ENCODE results near the gene PKMYT1. TPM values are rescaled to one million over a fixed set of nuclear protein-coding genes. Genes with fewer than 3 reads are reported as not detected.

PKMYT1 gene
- total RNA-seq, 1 donor from 2014 or later: 4.6 TPM

- H3K4me1 Mint-ChIP-seq: peaks cover 18% of the 10 kb centered on the region
- peaks cover 2% of the 10 kb centered on the region for H3K9me3 Mint-ChIP-seq
- no peak overlapping the region for H3K27ac Mint-ChIP-seq
- Histone ChIP-seq H3K27me3 (peaks cover 48% of the 10 kb centered on the region), H3K9ac (no peak overlapping the region), H3K27ac (no peak overlapping the region), H3K36me3 (no peaks in the 10 kb centered on the region), H3K9me3 (ENCODE audit: low read depth) (no peaks in the 10 kb centered on the region), H3F3A (ENCODE audit: low read depth) (peaks cover 37% of the 10 kb centered on the region), H2AFZ (replicated peaks) (no peak overlapping the region), H3K79me2 (ENCODE audit: low read depth) (no peaks in the 10 kb centered on the region), H3K4me1 (peaks cover 19% of the 10 kb centered on the region), H4K20me1 (ENCODE audit: low read depth) (peaks cover 11% of the 10 kb centered on the region), H3K4me2 (no peak overlapping the region), H3K4me3 (no peak overlapping the region)
- no peak for TF ChIP-seq EZH2 (IDR thresholded peaks at IDR 0.05)
- TF ChIP-seq EZH2phosphoT487 (IDR thresholded peaks at IDR 0.05): no peak
- TF ChIP-seq CTCF (IDR thresholded peaks at IDR 0.05): no peak
- peak; percentile 50 for DNase-seq (ENCODE audit: low spot score)
- H3K27me3 Mint-ChIP-seq (ENCODE audit: insufficient read depth, low read depth): peaks cover 38% of the 10 kb centered on the region
- no peaks in the 10 kb centered on the region for H3K36me3 Mint-ChIP-seq
- H3K4me3 Mint-ChIP-seq: no peak overlapping the region
Measured at GRCh38 chr16:3004319-3004718, 24.1 kb upstream of the PKMYT1 start.

GRCh38 chr16:3003582-3004270 is 23.5 kb upstream of the PKMYT1 start:
- peak; percentile 99 for DNase-seq (ENCODE audit: low spot score)
- peaks cover 42% of the 10 kb centered on the region for H3K27me3 ChIP-seq
- no peaks in the 10 kb centered on the region for H3K79me2 ChIP-seq (ENCODE audit: low read depth)
- no peak overlapping the region for H3K4me3 ChIP-seq
- peaks cover 31% of the 10 kb centered on the region for H3F3A ChIP-seq (ENCODE audit: low read depth)
- H3K27ac Mint-ChIP-seq: no peak overlapping the region
- peaks cover 11% of the 10 kb centered on the region for H4K20me1 ChIP-seq (ENCODE audit: low read depth)
- H3K4me2 ChIP-seq: no peak overlapping the region
- H3K9me3 Mint-ChIP-seq: peaks cover 2% of the 10 kb centered on the region
- H3K4me1 Mint-ChIP-seq: peaks cover 16% of the 10 kb centered on the region
- TF ChIP-seq EZH2 (IDR thresholded peaks at IDR 0.05) (no peak), CTCF (IDR thresholded peaks at IDR 0.05) (peak; percentile 57)
- peaks cover 18% of the 10 kb centered on the region for H3K4me1 ChIP-seq
- H3K4me3 Mint-ChIP-seq: peak overlapping the region; percentile 78
- H3K27me3 Mint-ChIP-seq (ENCODE audit: insufficient read depth, low read depth): peaks cover 38% of the 10 kb centered on the region
- H3K36me3 Mint-ChIP-seq: no peaks in the 10 kb centered on the region
- H3K9me3 ChIP-seq (ENCODE audit: low read depth): no peaks in the 10 kb centered on the region
- H3K27ac ChIP-seq: no peak overlapping the region
- no peak overlapping the region for H2AFZ ChIP-seq (replicated peaks)
- H3K9ac ChIP-seq: no peak overlapping the region
- H3K36me3 ChIP-seq: no peaks in the 10 kb centered on the region

- H3K36me3 ChIP-seq: no peaks in the 10 kb centered on the region
- H3K27me3 ChIP-seq: peaks cover 18% of the 10 kb centered on the region
- H3K9me3 ChIP-seq (ENCODE audit: low read depth): no peaks in the 10 kb centered on the region
- no peak overlapping the region for H2AFZ ChIP-seq (replicated peaks)
- no peak overlapping the region for H3K9ac ChIP-seq
- peaks cover 15% of the 10 kb centered on the region for H3F3A ChIP-seq (ENCODE audit: low read depth)
- no peak overlapping the region for H3K27ac ChIP-seq
- DNase-seq (ENCODE audit: low spot score): peak; percentile 54
- no peaks in the 10 kb centered on the region for H3K79me2 ChIP-seq (ENCODE audit: low read depth)
- peaks cover 18% of the 10 kb centered on the region for H3K27me3 Mint-ChIP-seq (ENCODE audit: insufficient read depth, low read depth)
- H3K27ac Mint-ChIP-seq: no peak overlapping the region
- no peaks in the 10 kb centered on the region for H3K36me3 Mint-ChIP-seq
- peaks cover 4% of the 10 kb centered on the region for H3K4me1 Mint-ChIP-seq
- peaks cover 11% of the 10 kb centered on the region for H4K20me1 ChIP-seq (ENCODE audit: low read depth)
- TF ChIP-seq EZH2 (IDR thresholded peaks at IDR 0.05) (no peak), CTCF (IDR thresholded peaks at IDR 0.05) (no peak), EZH2phosphoT487 (IDR thresholded peaks at IDR 0.05) (no peak)
- H3K9me3 Mint-ChIP-seq: peaks cover 2% of the 10 kb centered on the region
- H3K4me1 ChIP-seq: no peaks in the 10 kb centered on the region
- H3K4me3 Mint-ChIP-seq: no peak overlapping the region
- no peak overlapping the region for H3K4me3 ChIP-seq
- H3K4me2 ChIP-seq: no peak overlapping the region
Measured at GRCh38 chr16:3001316-3001715, 21.1 kb upstream of the PKMYT1 start.

Measured in neural progenitor cell (in vitro differentiated cells).